Amygdala (tissue), 56 donors: ENCODE results near the gene OSBP2.

Experiments used
- DNase-seq, 56 donors: peaks; one replicate each; lab custom pipeline; 2025; lab: John Stamatoyannopoulos, UW

The OSBP2 gene

GRCh38 chr22:30694640-30695350 lies at the start of gene OSBP2:
TSS of gene OSBP2 (plus strand) at chr22:30694874. CDS start at chr22:30694910, 36 bp downstream.
- peak in 40 of 56 donors; percentile 10 to 71 (median 44) for DNase-seq

- no peak for DNase-seq
Measured at GRCh38 chr22:30646518-30647160, 48.0 kb upstream of the OSBP2 start.

- DNase-seq: no peak
Measured at GRCh38 chr22:30647536-30647935, 47.1 kb upstream of the OSBP2 start.

GRCh38 chr22:30648825-30649224 lies 45.8 kb upstream of the OSBP2 start:
- DNase-seq: no peak

- DNase-seq: peak in 1 of 56 donors; percentile 3
Measured at GRCh38 chr22:30649430-30650007, 45.2 kb upstream of the OSBP2 start.

GRCh38 chr22:30650508-30651116 lies 44.1 kb upstream of the OSBP2 start:
- peak in 51 of 56 donors; percentile 8 to 81 (median 60) for DNase-seq

- DNase-seq: no peak
Measured at GRCh38 chr22:30652852-30653251, 41.8 kb upstream of the OSBP2 start.

GRCh38 chr22:30654361-30654760 lies 40.3 kb upstream of the OSBP2 start:
- DNase-seq: no peak

- DNase-seq: no peak
Measured at GRCh38 chr22:30655532-30655931, 39.1 kb upstream of the OSBP2 start.

- DNase-seq: peak in 1 of 56 donors; percentile 22
Measured at GRCh38 chr22:30662040-30662439, 32.6 kb upstream of the OSBP2 start.

- no peak for DNase-seq
Measured at GRCh38 chr22:30664798-30665197, 29.9 kb upstream of the OSBP2 start.

- no peak for DNase-seq
Measured at GRCh38 chr22:30665266-30665665, 29.4 kb upstream of the OSBP2 start.

GRCh38 chr22:30665786-30666185 lies 28.9 kb upstream of the OSBP2 start:
- DNase-seq: no peak

GRCh38 chr22:30667107-30667493 lies 27.6 kb upstream of the OSBP2 start:
- peak in 1 of 56 donors; percentile 52 for DNase-seq

GRCh38 chr22:30667494-30668385 lies 26.9 kb upstream of the OSBP2 start, which contains the start of gene DUSP18:
TSS of gene DUSP18 (minus strand) at chr22:30667875. CDS start at chr22:30664003, 3,872 bp downstream.
- peak; percentile 40 to 95 (median 85) for DNase-seq

- no peak for DNase-seq
Measured at GRCh38 chr22:30668386-30668710, 26.3 kb upstream of the OSBP2 start.

GRCh38 chr22:30671071-30671470 lies 23.6 kb upstream of the OSBP2 start:
- no peak for DNase-seq

- no peak for DNase-seq
Measured at GRCh38 chr22:30673136-30673535, 21.5 kb upstream of the OSBP2 start.

- no peak for DNase-seq
Measured at GRCh38 chr22:30674482-30674881, 20.2 kb upstream of the OSBP2 start.

- DNase-seq: peak in 1 of 56 donors; percentile 9
Measured at GRCh38 chr22:30675436-30675835, 19.2 kb upstream of the OSBP2 start.
